Glutamatergic neuron (in vitro differentiated cells): Measurements from ENCODE around the gene GBP4. TPM values are rescaled to one million over a fixed set of nuclear protein-coding genes. Genes with fewer than 3 reads are reported as not detected.
"Not testable (repeated sequence)": the region's sequence is repeated elsewhere in the genome, so short reads cannot be mapped to it uniquely, and the experiment has no call there.

Experiments
- DNase-seq: peaks from one replicate; pipeline ENCODE4 v3.0.0; 2022
- H3K27ac Mint-ChIP-seq: one replicate; pipeline ENCODE4 v1.8.0; 2020; ENCODE audit warnings: mild to moderate bottlenecking, mixed read lengths, inconsistent platforms; ENCODE audit not compliant: unreplicated experiment
- H3K27me3 Mint-ChIP-seq: one replicate; pipeline ENCODE4 v1.8.0; 2020; ENCODE audit warnings: mild to moderate bottlenecking, moderate library complexity, mixed read lengths, inconsistent platforms; ENCODE audit not compliant: unreplicated experiment
- H3K36me3 Mint-ChIP-seq: one replicate; pipeline ENCODE4 v1.8.0; 2020; ENCODE audit warnings: mild to moderate bottlenecking, mixed read lengths, inconsistent platforms; ENCODE audit not compliant: unreplicated experiment
- H3K4me1 Mint-ChIP-seq: one replicate; pipeline ENCODE4 v1.8.0; 2020; ENCODE audit warnings: mild to moderate bottlenecking, low read depth, mixed read lengths, inconsistent platforms; ENCODE audit not compliant: unreplicated experiment
- H3K4me3 Mint-ChIP-seq: one replicate; pipeline ENCODE4 v1.8.0; 2020; ENCODE audit warnings: mild to moderate bottlenecking, mixed read lengths, inconsistent platforms; ENCODE audit not compliant: unreplicated experiment
- H3K9me3 Mint-ChIP-seq: one replicate; pipeline ENCODE4 v1.8.0; 2020; ENCODE audit warnings: mild to moderate bottlenecking, moderate library complexity, mixed read lengths, inconsistent platforms; ENCODE audit not compliant: unreplicated experiment
- CTCF ChIP-seq: fragments of 200-600 bp; sonication (generic); IDR thresholded peaks from one replicate; pipeline ENCODE4 v1.5.0; 2021; ENCODE audit not compliant: partially characterized antibody, unreplicated experiment
- long read RNA-seq: library from polyadenylated mRNA; unstranded; transcript quantifications from one replicate; pipeline ENCODE4 v2.0.0, GENCODE V29; 2020; ENCODE audit not compliant: unreplicated experiment
- total RNA-seq: library from RNA; stranded (reverse); fragmentation: NEBNext Ultra II Directional; extraction: Animal tissue kit (Norgen Biotek cat#: 25700); gene quantifications from one replicate; pipeline ENCODE4 v1.2.1, GENCODE V29; 2021; ENCODE audit not compliant: unreplicated experiment

The GBP4 gene
- total RNA-seq, result not detected
- long read RNA-seq, result 0 reads

- H3K4me3 Mint-ChIP-seq, result no peak within 1 kb of the TSS
- no peaks in the 10 kb centered on the region for H3K27me3 Mint-ChIP-seq
- no peak for TF ChIP-seq CTCF
- H3K4me1 Mint-ChIP-seq, result no peaks in the 10 kb centered on the region
- H3K27ac Mint-ChIP-seq, result no peak within 1 kb of the TSS
- DNase-seq, result no peak
- no peaks in the 10 kb centered on the region for H3K9me3 Mint-ChIP-seq
- no peaks in the 10 kb centered on the region for H3K36me3 Mint-ChIP-seq
Measured at GRCh38 chr1:89198491-89199072, at the start of gene GBP4. GBP4 (minus strand) TSS chr1:89198942; CDS start chr1:89198834, 108 bp downstream.

GRCh38 chr1:89243046-89243445 is 44.3 kb upstream of the GBP4 start:
- peaks cover 2% of the 10 kb centered on the region for H3K27me3 Mint-ChIP-seq
- no peak for DNase-seq
- no peaks in the 10 kb centered on the region for H3K4me1 Mint-ChIP-seq
- H3K9me3 Mint-ChIP-seq, result peaks cover 8% of the 10 kb centered on the region
- H3K36me3 Mint-ChIP-seq, result no peaks in the 10 kb centered on the region
- TF ChIP-seq CTCF, result no peak
- no peak overlapping the region for H3K4me3 Mint-ChIP-seq
- H3K27ac Mint-ChIP-seq, result no peak overlapping the region

GRCh38 chr1:89221341-89221740 is 22.6 kb upstream of the GBP4 start:
- Mint-ChIP-seq H3K9me3 (peaks cover 3% of the 10 kb centered on the region), H3K27me3 (no peaks in the 10 kb centered on the region), H3K36me3 (peaks cover 3% of the 10 kb centered on the region), H3K27ac (no peak overlapping the region), H3K4me3 (no peak overlapping the region), H3K4me1 (no peaks in the 10 kb centered on the region)
- no peak for DNase-seq
- no peak for TF ChIP-seq CTCF

- H3K36me3 Mint-ChIP-seq, H3K27ac Mint-ChIP-seq: not testable (repeated sequence)
Measured at GRCh38 chr1:89219851-89220250, 21.1 kb upstream of the GBP4 start.

GRCh38 chr1:89218941-89219340 is 20.2 kb upstream of the GBP4 start:
- not testable (repeated sequence) for H3K27me3 Mint-ChIP-seq, H3K4me1 Mint-ChIP-seq, DNase-seq, H3K27ac Mint-ChIP-seq, H3K9me3 Mint-ChIP-seq, H3K4me3 Mint-ChIP-seq, H3K36me3 Mint-ChIP-seq

More at GRCh38 chr1:89219851-89220250, 21.1 kb upstream of the GBP4 start:
- DNase-seq, H3K4me3 Mint-ChIP-seq, H3K27me3 Mint-ChIP-seq, H3K9me3 Mint-ChIP-seq, H3K4me1 Mint-ChIP-seq: not testable (repeated sequence)

GRCh38 chr1:89213347-89213746 is 14.6 kb upstream of the GBP4 start:
- H3K4me1 Mint-ChIP-seq, result no peaks in the 10 kb centered on the region
- no peak overlapping the region for H3K4me3 Mint-ChIP-seq
- no peaks in the 10 kb centered on the region for H3K27me3 Mint-ChIP-seq
- no peak overlapping the region for H3K27ac Mint-ChIP-seq
- no peaks in the 10 kb centered on the region for H3K36me3 Mint-ChIP-seq
- DNase-seq, result no peak
- no peak for TF ChIP-seq CTCF
- H3K9me3 Mint-ChIP-seq, result peaks cover 3% of the 10 kb centered on the region
